Suppressor macrophage treated with lipopolysaccharide for 1 hour (primary cell): ENCODE results near the gene DAPK2.
A peak's percentile ranks its signal among the peaks of the same experiment; 100 is the strongest.
"Not testable (repeated sequence)": the region's sequence is repeated elsewhere in the genome, so short reads cannot be mapped to it uniquely, and the experiment has no call there.

ENCODE experiments used
- DNase-seq, 3 donors: peaks; one replicate each; pipeline ENCODE4 v3.0.0-alpha.2; 2020 to 2022

The DAPK2 gene

GRCh38 chr15:63911160-63911559, 135.1 kb downstream of the DAPK2 start:
- no peak for DNase-seq

GRCh38 chr15:63909819-63910437, 136.4 kb downstream of the DAPK2 start:
- DNase-seq, result no peak

GRCh38 chr15:63908991-63909390, 137.3 kb downstream of the DAPK2 start:
- DNase-seq, result peak; percentile 53 to 57 (median 55)

GRCh38 chr15:63908281-63908680, 138.0 kb downstream of the DAPK2 start:
- no peak for DNase-seq

DNA sequence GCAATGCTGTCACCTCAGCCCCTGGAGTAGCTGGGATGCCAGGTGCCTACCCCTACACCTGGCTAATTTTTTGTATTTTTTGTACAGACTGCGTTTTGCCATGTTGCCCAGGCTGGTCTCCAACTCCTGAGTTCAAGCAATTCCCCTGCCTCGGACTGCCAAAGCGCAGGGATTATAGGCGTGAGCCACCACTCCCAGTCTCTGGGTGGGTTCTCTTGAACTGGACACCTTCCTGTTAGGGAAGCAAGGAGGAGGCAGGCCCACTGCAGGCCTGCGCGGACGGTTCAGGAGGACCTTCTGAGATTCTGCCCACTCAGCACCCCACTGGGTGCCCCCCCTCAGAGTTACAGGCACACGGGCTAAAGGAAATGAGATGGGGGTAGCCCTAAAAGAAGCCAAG, 138.8 kb downstream of the DAPK2 start:
- DNase-seq, result no peak

GRCh38 chr15:63906266-63906584, 140.1 kb downstream of the DAPK2 start:
- DNase-seq, result no peak

- DNase-seq, result peak; percentile 35 to 63 (median 54)
These were observed 140.6 kb downstream of the DAPK2 start for GRCh38 chr15:63905558-63906265.

GRCh38 chr15:63905131-63905530, 141.2 kb downstream of the DAPK2 start:
- no peak for DNase-seq

GRCh38 chr15:63904042-63904441, 142.2 kb downstream of the DAPK2 start:
- DNase-seq, result no peak

DNA sequence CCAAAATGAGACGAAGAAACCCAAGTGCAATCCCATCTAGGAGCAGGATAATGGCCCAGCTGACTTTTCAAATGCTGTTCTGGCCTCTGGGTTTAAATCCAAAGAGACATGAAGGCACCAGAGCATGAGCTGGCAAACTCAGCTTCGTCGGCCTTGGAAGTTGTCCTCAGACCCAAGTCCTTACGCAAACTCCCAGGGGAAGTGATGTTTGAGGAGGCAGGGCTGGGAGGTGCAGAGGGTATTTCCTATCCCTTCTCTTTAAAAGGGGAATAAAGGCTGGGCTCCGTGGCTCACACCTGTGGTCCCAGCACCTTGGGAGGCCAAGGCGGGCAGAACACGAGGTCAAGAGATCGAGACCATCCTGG, 143.6 kb downstream of the DAPK2 start:
- DNase-seq, result peak; percentile 69 to 73 (median 70)

GRCh38 chr15:63901912-63902670, 144.2 kb downstream of the DAPK2 start:
- no peak for DNase-seq

DNA sequence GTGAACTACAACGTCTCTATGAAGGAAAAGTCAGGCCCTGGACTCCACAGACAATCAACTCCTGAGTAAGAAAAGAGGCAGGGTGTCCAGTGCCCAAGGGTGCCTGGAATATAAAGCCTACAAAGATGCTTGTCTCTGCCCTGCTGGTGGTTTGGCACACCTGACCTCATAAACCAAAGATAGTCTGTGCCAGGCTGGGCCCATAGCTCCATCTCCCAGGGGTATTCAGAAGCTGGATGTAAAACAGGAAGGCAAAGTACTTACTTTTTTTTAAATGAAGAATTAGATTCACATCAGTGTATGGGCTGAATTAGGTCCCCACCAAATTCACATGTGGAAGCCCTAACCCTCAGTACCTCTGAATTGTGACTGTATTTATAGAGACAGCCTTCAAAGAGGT, 146.0 kb downstream of the DAPK2 start:
- no peak for DNase-seq

DNA sequence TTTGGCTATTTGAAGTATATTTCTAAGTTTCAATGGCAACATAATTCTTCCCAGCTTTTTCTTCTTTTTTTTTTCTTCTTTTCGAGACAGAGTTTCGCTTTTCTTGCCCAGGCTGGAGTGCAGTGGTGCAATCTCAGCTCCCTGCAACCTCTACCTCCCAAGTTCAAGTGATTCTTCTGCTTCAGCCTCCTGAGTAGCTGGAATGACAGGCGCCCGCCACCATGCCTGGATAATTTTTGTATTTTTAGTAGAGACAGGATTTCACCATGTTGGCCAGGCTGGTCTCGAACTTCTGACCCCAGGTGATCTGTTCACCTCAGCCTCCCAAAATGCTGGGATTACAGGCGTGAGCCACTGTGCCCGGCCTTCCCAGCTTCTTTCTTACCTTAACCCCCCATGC, 146.7 kb downstream of the DAPK2 start:
- DNase-seq, result not testable (repeated sequence)

DNA sequence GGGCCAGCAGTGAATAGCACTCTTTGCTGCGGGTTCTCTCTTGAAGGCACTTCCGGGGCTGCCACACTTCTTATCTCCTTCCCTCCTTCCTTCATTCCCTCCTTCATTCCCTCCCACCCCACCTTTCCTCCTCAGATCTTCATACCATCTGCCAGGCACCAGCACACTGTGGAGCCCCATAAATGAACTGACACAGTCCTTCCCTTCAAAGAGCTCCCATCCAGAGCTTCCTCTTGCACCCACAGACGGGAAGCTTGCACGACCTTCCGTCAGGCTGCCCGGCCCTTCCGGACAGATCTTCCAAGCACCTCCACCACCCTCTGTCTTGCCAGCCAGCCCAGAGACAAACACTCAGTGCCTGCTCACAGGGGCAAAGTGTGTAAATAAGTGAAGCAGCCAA, 147.1 kb downstream of the DAPK2 start:
- peak; percentile 40 to 53 (median 43) for DNase-seq

DNA sequence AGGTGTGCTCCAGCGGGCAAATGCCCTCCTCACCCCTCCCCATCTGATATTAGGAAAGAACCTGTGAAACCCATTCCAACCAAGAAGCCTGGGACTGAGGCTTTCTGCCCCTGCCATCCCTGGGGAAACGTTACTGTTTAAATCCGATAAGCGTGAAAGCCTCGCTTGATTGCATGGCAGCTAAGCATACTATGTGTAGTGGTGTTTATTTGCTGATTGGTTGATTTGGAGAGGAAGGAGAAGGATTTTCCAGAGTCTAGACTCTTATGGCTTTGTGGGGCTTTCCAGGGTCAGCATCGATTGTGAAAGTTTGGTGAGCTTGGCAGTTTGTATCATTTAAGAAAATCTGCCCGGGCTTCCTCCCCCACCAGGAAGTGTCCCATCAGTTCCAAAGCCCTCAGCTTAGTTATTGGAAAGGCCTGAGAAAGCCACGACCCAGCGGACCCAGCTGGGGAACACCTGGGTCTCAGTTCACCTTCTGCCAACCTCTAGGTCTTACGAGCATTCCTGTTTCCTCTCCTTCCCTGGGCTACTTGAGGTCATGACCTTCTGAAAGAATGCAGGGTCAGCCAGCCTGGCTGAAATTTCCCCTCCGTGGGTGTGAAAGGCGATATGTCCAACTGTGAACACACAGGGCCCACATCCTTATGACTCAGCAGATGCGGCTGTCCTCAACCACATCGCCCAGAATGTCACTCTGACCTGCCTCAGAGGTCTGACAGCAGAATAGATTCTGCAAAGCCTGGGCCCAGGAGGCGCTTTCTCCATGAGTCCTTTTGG, 149.8 kb downstream of the DAPK2 start:
- DNase-seq, result peak; percentile 95 to 98 (median 97)

DNA sequence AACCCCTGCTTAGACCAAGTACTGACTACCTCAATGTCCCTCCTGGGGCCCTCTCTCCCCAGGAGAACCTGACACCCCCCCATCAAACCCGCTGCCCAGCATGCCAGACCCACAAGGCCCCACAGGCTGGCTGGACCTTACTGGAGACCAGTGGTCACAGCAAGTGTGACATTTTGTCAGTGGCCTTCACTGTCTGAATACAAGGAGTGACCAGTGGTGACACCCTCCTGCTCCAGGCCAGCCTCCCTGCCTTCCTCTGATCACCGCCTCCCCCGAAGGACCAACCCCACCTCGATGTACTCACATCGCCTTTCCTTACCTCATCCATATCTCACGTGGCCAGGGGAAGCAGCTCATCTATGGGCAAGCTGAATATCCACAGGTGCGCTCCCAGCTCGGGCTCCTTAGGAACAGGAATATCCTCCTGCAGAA, 150.5 kb downstream of the DAPK2 start:
- DNase-seq, result no peak

DNA sequence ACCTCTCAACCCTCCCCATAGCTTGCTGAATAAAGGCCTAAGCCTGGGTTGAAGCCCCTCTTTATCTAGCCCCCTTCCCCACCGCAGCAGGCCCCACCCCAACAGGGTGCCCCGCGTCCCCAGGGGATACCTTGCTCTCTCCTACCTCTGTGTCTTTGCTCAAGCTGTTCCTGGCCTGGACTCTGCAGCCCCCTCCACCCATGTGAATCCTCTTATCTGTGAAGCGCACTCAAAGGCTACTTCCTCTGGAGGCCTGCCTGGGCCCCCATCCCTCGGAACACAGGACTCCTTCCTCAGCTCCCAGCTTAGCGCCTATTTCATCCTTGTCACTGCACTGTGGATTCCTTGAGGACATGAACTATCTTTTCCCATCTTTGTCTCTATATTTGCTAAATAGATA, 151.1 kb downstream of the DAPK2 start:
- DNase-seq, result no peak

- no peak for DNase-seq
These were observed 151.7 kb downstream of the DAPK2 start for GRCh38 chr15:63894662-63894949.

GRCh38 chr15:63893866-63894661, 152.2 kb downstream of the DAPK2 start:
- no peak for DNase-seq

DNA sequence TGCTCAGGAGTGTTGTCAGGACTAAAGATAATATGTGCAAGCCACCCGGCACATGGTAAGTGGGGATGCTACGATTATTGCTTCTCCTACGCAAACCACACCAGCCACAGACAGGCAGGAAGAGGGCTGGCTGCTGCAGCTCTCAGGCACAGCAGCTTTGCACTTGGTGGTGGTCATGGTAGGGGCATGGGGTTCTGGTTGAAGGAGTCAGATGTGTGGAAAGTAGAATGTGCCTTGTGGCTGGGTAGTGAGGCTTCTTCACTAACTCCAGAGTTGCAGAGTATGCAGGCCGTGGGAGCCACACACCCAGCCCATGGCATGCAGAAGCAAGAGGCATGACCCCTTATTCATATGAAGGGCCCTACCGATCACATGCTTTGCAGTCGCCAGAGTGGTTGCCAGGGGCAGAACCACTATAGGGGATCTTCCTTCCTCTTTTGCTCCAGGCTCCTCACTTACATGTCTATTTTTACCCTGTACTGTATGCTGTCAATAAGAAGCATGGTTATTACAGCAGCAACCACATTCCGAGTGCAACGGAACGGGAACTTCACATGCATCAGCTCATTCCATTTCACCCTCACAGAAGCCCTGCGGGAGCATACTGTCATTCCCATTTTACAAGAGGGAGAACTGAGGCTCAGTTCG, 153.4 kb downstream of the DAPK2 start:
- DNase-seq, result peak; percentile 70 to 84 (median 79)

DNA sequence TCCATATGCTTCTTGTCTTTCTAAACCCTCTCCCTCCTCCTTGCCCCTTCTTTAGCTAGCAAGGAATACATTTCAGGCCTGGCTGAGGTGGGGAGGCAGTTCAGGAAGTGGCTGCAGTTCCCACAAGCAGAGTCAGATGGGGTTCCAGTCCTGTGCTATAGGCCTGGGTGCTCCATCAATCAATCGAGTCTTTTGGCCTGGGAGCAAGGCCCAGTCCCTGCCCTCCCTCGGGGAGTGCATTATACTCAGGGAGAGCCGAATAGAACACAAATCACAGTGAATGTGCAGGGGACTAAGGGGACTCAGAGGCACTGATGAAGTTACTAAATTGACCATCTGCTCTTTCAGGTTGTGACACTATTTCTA, 154.5 kb downstream of the DAPK2 start:
- no peak for DNase-seq

DNA sequence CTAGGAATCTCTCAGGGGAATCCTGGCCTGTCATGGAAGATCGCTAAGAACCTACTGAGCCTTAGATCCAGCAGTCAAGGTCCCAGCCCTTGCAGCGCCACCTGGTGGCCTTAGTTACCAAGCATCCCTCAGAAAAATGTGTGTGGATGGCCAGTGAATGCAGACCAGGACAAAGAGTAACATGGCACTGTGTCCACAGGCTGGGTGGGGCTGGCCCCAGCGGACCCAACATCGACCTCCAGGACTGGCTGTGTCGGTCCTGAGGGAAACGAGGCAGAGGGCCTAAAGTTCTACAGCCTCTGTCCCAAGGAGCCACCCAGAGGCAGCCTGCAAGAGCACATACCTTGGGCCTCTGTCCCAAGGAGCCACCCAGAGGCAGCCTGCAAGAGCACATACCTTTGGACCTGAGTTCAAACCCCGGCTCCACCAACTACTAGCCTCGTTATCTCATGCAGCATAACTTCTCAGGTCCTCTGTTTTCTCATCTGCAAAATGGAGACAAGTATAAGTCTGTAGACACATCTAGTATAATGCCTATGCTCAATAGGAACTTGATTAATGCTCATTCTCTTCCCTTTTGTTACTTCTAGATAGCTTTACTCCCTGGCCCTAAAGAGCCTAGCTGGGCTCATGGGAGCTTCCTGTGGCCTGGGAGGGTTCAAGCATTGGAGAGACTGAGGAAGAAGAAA, 155.1 kb downstream of the DAPK2 start:
- peak; percentile 87 to 93 (median 91) for DNase-seq
